Fibroblast of skin of right biceps (primary cell): Measurements from ENCODE around the gene MAPK8IP1.
"Not testable (repeated sequence)": the region's sequence is repeated elsewhere in the genome, so short reads cannot be mapped to it uniquely, and the experiment has no call there.

ENCODE experiments used
- DNase-seq: peaks from one replicate; pipeline ENCODE4 v3.0.0-alpha.2; 2013

MAPK8IP1 gene

DNA sequence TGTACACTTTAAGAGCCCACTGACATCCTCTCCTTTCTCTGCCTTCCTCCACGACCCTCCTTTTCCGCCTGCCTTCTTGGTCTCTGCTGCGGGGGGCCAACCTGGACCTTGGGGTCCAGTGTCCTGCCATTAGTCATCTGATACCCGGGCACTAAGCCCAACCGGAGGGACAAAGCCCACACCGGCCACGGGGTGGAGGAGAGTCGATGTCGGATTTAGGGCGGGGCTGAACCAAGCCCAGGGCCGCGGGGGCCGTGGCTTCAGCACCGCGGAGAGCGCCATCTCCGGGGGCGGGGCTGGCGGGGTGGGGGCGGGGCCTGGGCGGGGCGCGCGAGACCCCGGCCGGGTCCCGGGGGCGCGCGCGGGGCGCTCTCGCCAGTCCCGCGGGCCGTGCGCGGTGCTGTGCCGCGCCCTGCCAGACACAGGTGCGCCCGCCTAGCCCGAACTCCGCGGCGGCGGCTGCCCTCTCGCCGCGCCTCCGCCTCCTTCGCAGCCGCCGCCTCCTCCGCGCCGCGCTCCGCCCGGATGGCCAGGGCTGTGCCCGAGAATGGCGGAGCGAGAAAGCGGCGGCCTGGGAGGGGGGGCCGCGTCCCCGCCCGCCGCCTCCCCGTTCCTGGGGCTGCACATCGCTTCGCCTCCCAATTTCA lies at the start of gene MAPK8IP1:
MAPK8IP1 (plus strand) TSS at position 378 of the 647 bp plus-strand sequence; CDS start at position 548, 170 bp downstream.
- DNase-seq, result peak; percentile 41

DNA sequence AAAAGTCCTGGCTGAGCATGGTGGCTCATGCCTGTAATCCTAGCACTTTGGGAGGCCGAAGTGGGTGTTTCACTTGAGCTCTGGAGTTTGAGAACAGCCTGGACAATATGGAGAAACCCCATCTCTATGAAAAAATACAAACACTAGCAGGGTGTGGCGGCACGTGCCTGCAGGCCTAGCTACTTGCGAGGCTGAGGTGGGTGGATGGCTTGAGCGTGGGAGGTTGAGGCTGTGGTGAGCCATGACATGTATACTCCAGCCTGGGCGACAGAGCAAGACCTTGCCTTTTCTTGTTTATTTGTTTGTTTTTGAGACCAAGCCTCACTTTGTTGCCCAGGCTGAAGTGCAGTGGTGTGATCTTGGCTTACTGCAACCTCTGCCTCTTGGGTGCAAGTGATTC lies 46.2 kb upstream of the MAPK8IP1 start:
- no peak for DNase-seq

DNA sequence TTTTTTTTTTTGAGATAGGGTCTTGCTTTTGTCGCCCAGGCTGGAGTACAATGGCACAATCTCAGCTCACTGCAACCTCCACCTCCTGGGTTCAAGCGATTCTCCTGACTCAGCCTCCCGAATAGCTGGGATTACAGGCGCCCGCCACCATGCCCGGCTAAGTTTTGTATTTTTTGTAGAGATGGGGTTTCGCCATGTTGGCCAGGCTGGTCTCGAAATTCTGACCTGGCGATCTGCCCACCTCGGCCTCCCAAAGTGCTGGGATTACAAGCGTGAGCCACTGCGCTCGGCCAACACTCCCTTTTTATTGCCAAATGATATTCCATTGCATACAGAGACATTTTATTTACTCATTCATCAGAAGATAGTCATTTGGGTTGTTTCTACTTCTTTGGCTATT lies 45.2 kb upstream of the MAPK8IP1 start:
- DNase-seq, result not testable (repeated sequence)

DNA sequence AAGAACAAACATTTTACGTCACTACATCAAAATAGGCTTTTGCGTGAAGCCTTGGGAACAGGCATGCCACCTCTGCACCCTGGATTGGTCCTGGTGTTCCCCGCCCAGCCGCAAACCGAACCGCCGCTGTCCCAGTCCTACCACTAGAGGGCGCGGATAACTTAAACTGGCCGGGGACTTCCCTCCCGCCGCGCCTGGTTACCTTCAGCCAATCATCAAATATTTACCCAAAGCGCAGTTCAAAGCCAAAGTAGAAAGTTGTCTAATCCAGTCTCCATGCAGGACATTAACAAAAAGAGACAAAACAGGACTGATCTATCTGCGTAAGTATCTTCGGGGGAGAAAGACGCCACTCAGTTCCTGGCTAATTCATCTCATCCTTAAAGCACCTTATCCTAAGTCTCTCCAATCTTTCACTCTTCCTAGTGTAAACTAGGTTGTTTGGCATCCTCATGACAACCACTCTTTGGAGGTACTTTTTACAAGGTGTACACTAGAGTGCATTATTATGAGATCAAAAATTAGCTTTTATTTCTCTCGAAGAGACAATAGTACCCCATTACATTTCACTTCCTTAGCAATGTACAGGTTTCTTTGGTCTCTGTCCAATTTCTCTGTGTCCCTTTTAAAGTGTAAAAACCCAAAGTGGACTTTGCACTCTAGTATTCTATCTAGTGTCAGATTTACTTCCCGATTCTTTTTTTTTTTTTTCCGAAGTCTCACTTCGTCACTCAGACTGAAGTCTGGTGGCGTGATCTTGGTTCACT lies 42.1 kb upstream of the MAPK8IP1 start:
- peak; percentile 82 for DNase-seq

DNA sequence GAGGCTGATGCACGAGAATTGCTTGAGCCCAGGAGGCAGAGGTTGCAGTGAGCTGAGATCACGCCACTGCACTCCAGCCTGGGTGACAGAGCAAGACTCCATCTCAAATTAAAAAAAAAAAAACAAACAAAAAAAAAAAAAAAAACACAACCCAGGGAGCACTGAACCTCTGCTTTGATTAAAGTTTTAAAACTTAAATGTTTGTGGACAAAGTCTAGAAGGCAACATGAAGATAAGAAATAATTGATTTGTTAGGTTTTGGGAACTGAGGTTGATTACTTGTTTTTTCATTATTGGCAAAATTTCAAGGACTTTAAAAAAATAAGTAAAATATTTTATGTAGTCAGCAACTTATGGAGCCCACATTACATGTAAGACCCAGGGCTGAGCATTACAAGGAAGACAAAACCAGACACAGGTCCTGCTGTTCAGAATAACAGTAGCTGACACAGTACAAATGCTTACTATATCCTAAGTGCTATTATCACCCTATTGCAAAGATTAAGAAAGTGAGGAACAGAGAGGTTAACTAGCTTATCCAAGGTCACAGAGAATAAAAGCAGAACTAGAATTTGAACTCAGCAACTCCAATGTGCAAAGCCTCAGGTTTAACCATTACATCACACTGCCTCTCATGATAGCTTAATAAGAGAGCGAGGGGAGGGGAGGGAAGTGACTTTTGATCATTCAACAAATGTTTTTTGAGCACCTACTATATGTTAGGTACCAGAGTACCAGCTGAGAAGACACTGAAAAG lies 40.5 kb upstream of the MAPK8IP1 start:
- DNase-seq, result no peak

DNA sequence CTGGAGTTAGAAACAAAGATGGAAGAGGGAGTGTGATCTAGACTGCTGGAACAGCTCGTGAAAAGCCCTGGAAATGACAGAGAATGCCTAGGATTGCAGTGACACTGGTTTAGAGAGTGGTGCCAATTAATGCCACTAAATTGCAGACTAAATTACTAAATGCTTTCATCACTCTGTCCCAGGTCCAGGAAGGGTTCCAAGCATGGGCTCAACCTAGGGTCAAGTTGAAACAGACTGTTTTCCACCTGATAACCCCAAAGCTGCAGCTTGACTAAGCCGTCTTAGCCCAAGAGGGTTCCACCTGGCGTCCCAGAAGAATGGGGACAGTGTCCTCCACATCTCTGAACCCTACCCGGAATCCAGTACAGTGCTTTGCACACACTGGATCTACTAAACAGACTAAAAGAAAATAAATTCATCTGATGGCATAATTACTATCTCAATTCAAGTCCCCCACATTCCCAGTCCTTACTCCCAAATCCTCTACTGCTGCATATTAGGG lies 39.2 kb upstream of the MAPK8IP1 start:
- DNase-seq, result no peak

DNA sequence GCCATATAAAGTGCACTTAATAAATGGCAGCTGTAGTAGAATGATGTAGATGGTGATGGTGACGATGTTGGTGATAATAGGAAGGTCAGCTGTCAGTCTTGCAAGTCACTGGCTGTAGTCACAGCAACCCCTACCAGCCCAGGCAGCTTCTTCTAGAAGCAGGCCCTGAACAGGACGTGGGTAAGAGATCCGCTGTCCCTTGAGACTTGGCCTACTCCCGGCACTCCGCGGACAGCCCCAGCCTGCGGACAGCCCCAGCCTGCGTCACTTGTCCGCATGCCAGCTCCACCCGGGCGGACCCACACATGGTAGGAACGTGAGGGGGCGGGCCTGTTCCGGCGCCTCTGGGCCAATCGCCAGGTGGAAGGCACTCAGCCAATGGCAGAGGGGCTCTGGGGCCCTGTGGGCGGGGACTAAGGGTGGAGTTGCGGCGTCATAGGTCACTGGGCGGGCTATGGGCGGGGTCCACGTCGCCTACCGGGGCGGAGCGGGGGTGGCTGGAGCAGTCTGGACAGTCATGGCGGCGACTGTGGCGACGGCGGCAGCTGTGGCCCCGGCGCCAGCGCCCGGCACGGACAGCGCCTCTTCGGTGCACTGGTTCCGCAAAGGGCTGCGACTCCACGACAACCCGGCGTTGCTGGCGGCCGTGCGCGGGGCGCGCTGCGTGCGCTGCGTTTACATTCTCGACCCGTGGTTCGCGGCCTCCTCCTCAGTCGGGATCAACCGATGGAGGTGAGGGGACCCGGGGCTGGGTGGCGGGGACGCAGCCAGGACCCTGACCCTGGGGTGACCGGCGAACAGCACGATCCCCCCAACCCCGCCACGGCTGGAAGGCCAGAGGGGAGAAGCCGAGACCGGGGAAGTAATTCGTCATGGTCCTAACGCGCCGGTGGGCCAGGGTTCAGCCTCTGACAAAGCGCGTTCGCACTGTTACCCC lies 38.2 kb upstream of the MAPK8IP1 start, which contains the start of gene CRY2:
CRY2 (plus strand) TSS at position 502 of the 937 bp plus-strand sequence; CDS start at position 518, 16 bp downstream.
- DNase-seq, result peak; percentile 96

DNA sequence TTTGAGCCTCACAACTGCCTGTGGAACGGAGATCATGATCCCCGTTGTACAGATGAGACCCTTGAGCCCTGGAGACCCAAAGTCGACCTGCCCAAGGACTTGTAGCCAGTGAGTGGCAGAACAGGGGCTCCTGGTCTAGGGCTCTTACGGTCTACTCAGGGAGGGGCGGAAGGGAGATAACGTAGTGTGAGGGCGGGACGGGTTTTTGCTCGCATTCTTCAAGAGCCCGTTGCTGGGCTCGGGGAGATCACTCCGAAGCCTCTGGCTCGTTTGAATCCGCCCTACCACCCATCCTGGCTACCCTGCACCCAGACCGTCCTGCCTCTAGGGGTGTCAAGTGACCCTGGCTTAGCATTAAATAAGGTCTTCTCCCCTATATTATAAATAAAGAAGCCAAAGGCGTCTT lies 37.5 kb upstream of the MAPK8IP1 start:
- peak; percentile 63 for DNase-seq

DNA sequence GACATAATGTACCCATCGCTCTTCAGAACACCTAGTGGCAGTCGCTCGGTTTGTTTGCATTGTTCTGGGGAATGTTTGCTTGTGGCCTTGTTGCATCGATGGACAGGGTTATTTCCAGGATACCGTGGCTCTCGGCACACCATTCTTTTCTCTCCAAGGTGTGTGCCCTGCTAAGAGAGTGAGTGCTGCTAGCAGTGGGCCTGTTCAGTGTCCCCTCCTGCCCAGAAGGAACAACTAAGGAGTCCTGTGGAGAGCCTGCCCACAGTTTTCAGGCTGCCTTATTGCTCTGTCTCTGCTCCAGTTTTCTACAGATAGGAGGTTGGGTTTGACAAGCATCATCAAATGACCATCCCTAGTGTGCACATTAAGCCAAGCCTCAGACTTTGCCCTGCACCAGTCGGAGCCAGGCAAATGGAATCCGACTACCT lies 36.8 kb upstream of the MAPK8IP1 start:
- DNase-seq, result no peak

DNA sequence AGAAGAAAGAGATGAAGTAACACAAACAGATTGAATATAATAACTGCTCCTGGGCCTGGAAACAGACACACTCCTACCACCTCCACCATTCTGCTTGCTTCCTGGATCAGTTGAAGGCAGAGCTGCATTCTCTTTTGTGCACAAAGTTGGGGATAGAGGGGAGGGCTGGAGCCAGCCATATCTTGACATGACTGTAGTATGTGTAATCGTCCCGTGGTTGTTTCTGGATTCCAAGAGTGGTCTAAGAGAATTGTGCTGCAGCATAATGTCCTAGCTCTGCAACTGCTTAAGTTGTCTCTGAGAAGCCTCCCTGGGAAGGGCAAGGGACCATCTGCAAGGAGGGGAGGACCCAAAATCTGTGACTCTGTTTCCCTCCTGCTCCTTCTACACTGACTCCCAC lies 35.0 kb upstream of the MAPK8IP1 start:
- DNase-seq, result peak; percentile 66

DNA sequence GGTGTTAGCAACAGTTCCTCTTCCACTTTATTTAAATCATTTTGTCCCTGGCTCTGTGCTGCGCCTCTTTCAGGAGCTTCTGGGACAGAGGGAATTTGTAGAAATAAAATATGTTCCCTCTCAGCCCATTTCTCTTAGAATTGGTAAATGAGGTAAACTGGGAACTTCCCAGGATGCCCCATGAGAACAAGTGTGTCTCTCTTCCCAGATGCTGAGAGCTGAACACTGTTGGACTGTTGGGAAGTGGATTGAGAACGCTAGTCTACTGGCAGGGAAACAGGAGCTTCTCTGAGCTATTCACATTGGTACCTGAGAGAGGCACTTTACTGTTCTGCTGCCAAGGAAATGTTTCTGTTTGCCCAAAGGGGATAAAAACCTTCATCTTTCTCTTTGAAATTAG lies 34.2 kb upstream of the MAPK8IP1 start:
- DNase-seq, result no peak

DNA sequence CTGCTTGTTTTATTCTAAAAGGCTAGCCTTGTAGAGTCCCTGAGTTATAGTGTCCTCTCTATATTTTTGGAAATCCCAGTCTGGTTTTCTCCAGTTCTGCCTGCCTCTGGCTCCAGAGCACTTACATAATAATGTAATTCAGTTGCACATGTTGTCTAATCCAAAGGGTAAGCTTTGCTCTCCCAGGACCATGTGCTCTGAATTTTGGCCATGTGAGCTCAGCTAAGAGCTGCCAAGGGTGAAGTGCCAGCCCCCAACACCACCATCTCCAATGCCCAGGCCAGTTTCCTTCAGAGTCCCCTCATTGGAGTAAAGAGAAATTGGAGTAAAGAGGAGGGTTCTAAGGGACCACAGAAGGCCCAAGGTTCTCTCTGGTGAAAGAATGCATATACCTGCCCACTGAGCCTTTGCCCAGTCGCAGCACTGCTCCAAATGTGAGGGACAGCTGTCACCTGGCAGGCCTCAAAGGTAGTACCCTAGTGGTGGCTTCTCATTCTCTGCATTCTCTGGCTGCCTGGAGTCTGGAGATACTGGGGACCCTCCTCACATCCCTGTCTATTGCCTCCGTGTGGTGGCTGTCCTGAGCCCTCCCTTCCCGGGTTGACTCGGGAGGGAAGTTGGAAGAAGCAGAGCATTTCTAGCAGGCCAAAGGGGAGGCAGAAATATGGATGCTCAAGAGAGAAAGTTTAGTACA lies 33.3 kb upstream of the MAPK8IP1 start:
- no peak for DNase-seq

DNA sequence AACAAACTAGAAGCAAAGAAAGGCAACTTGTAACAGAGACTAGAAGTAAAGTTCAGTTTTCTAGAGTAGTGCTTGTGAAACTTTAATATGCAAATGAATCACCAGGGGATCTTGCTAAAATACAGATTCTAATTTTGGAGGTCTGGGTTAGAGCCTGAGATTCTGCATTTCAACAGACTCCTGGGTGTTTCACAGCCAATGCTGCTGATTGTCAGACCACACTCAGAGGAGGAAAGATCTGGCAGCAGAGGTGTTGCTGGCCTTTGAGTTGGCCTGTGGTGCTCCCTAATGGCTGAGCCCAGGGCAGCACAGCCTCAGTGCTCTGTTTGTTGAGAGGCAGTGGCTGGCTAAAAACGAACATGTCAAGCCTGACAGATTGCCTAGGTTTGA lies 32.7 kb upstream of the MAPK8IP1 start:
- DNase-seq, result no peak

DNA sequence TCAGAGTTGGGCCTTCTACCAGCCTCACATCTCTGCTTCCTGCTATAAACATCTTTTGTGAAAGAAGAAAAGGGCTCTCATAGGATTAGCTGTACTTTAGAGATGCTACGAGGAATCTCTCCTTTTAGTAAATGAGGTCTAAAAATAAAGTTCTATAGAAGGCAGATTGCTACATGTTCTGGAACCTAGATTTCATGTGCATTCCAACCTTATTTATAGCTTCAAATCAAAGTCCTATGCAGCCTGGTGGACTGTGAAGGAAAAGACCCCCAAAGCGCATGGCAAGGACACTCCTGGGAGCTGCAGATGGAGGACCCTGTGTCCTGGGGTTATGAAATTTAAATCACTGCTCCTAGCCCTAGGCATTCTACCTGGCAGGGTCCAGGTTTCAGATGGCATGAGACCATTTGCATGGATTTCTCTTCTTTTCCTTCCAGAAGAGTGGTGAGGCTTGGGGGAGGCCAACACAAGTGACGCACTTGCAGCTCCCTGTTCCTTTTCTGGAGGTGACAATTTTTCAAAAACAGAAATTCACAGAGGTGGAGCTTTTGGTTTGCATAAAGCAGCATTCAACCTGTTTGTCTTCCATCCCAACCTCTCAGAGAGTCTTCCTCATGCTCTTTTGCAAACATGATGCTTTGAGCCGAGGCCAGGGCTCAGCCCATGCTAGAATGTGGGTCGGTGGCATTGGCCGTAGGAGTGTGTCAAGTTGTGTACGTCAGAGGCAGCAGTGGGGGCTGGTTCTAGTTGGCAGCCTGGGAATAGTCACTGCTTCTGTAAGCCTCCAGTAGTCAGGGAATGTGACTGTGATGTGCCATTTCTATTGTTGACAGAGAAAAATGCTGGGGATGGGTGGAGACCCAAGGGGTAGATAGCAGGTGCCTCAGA lies 31.9 kb upstream of the MAPK8IP1 start:
- DNase-seq, result no peak

DNA sequence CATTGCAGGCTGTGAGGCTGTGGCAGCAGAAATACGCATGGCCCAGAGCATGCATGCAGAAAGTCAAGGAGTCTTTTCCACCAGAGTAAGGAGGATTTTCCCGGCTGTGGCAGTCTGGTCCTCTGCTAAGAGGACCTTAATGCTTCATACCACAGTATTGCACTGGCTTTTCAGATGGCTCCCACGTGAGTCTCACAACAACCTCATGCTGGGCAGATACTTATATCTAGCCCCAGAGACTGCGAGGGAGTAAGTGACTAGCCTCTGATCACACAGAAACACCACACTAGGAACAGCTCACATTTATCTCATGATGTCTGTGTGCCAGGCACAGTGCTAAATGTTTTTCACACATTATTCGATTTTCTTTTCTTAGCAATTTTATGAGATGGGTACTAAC lies 30.1 kb upstream of the MAPK8IP1 start:
- no peak for DNase-seq

DNA sequence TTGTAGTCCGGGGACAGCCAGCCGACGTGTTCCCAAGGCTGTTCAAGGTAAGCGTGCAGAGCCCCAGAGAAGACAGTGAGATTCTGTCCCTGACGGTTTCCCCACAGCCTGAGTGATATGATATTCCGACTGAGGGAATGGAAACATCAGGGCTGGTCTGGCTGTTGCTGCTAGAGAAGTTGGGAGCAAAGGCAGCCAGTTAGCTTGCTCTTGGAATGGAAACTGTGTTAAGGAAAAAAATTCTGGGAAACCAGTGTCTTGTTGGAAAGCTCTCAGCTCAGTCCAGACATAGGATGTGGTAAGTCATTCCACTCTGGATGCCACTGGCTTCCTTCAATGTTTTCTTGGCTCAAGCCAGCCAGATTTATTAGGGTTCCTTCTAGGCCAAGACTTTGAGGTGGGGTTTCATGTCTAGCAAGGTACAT lies 29.4 kb upstream of the MAPK8IP1 start:
- DNase-seq, result peak; percentile 62

DNA sequence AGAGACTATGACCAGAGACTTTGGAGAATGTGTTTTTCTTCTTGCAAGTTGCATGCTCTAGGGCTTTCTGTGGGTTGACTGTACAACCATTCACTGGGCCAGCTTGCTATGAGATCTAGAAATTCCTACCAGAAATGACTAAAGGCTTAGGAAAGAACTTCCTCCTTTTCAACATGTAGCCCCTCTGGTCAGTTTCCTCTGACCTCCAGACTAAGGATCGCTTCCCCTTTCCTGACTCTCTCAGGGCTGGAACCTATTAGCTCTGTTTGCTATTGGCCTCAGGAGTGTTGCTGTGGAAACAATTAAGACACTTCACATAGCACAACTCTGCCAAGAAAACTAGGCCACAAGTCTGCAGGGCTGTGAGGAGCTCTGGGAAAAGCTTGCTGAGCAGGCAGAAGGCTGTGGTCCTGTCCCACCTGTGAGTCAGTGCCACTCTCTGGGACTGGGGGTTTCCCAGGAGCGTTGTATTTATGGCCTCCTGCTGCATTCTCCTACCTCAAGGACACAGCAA lies 27.4 kb upstream of the MAPK8IP1 start:
- peak; percentile 89 for DNase-seq

DNA sequence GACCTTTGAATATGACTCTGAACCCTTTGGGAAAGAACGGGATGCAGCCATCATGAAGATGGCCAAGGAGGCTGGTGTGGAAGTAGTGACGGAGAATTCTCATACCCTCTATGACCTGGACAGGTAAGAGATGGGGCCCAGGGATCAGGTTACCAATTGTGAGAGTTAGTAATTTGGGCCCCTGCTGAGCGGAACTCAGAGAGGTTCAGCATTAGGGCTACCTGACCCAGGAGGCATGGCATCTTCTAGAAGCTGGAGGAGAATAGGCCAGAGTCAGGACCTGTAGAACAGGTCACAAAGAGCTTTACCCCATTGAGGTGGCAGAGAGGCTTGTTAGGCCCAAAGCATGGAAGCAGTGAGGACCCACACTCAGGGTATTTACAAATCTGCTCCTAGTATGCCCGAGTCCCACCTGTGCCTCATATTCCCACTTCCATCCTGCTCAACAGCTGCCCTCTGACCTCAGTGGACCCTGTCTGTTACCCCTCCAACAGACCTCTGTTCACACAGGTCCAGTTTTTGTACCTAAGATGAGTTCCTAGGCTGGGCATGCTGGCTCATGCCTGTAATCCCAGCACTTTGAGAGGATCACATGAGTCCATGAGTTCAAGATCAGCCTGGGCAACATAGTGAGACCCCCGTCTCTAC lies 26.6 kb upstream of the MAPK8IP1 start:
- no peak for DNase-seq

DNA sequence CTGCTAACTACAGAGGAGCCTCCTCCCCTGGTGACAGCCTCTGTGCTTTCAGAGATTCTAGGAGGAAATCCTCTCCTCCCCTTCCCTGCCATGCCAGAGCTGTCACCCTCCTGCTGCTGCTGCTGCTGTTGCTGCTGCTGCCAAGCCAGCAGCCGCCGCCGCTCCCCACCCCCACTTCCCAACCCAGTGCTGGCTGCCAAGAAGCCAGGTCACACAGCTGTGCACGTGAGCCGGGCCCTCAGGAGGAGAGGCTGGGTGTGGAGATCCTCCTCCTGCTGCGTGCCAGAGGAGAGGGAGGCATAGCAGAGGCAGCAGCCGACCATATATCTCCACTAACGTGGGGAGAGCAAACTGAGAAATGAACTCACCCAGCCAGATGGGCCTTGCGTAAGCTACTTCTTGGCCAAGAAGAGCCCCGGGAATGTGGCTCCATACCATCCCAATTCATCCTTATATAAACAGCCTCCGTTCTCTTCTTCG lies 25.8 kb upstream of the MAPK8IP1 start:
- peak; percentile 97 for DNase-seq

DNA sequence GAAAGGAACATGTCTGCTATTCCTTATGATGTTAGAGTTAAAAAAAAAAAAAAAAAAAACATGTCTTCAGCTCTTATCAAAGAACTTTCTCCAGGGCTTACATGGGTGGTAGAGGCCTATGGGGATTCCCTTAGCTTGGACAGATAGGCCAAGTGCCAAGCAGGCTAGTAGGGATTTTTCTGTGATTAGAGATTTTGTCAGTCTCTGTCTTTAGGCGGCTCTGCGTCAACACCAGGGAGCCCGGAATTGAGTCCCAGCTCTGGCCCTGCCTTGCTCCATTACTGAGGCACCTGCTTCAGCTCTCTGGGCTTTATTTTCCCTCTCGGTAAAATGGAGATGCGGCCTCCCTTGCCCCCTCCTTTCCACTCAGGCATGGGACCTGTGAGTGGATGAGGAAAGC lies 25.1 kb upstream of the MAPK8IP1 start:
- DNase-seq, result no peak
